ENCODE data around the gene TOX3. TPM values are rescaled to one million over a fixed set of nuclear protein-coding genes. Genes with fewer than 3 reads are reported as not detected.

The TOX3 gene
- total RNA-seq, 6 donors from 2014 or later = 0.61 to 22.0 (median 4.9) TPM

DNA sequence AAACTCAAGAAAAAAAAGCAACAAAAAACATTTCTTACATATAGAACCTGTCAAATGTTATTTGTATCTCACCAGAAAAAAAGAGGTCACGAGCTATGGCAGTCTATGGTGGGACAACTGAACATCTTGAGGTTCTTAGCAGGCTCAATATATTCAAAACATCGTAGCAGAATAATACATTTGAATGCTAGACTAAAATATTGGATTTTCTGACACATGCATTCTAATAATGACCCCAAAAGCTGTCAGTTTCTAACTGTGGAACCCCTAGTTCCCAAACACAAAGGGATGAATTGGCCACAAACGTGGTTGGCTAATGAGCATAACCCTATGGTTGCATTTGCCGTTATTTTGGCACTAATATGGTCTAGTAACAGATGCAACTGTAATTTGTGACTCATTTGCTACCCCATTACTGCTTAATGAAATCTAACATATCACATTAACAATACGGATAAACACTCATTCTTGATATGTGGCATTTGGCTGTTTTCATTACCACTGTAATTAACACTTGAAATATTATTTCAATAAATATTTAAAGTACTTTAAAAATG, 81.2 kb downstream of the TOX3 start:
- ATAC-seq (ENCODE audit: low FRiP score in 2 of 2) (no peak), DNase-seq (no peak)
- WGBS, 2 donors = 76 to 77% methylated on average over 5 of the region's 5 CpGs
- H3K36me3 ChIP-seq = no peaks in the 10 kb centered on the region
- H3K27ac ChIP-seq = no peak overlapping the region
- TF ChIP-seq POLR2AphosphoS5 (IDR thresholded peaks at IDR 0.05) (no peak), POLR2A (IDR thresholded peaks at IDR 0.05) (no peak), EP300 (IDR thresholded peaks at IDR 0.05) (no peak)
- TF ChIP-seq, protein P1, sequence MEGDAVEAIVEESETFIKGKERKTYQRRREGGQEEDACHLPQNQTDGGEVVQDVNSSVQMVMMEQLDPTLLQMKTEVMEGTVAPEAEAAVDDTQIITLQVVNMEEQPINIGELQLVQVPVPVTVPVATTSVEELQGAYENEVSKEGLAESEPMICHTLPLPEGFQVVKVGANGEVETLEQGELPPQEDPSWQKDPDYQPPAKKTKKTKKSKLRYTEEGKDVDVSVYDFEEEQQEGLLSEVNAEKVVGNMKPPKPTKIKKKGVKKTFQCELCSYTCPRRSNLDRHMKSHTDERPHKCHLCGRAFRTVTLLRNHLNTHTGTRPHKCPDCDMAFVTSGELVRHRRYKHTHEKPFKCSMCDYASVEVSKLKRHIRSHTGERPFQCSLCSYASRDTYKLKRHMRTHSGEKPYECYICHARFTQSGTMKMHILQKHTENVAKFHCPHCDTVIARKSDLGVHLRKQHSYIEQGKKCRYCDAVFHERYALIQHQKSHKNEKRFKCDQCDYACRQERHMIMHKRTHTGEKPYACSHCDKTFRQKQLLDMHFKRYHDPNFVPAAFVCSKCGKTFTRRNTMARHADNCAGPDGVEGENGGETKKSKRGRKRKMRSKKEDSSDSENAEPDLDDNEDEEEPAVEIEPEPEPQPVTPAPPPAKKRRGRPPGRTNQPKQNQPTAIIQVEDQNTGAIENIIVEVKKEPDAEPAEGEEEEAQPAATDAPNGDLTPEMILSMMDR (IDR thresholded peaks at IDR 0.05) = no peak
- no peak overlapping the region for H3K4me3 ChIP-seq
- H3K4me1 ChIP-seq = no peaks in the 10 kb centered on the region
- H3K9me3 ChIP-seq = no peaks in the 10 kb centered on the region
- H3K27me3 ChIP-seq = no peaks in the 10 kb centered on the region

GRCh38 chr16:52463904-52464303, 83.0 kb downstream of the TOX3 start:
- ATAC-seq (ENCODE audit: low FRiP score in 2 of 2) (no peak), DNase-seq (no peak)
- Histone ChIP-seq H3K36me3 (no peaks in the 10 kb centered on the region), H3K4me3 (no peak overlapping the region), H3K27me3 (no peaks in the 10 kb centered on the region), H3K9me3 (no peaks in the 10 kb centered on the region), H3K27ac (no peak overlapping the region), H3K4me1 (no peaks in the 10 kb centered on the region)
- TF ChIP-seq, protein P1 (IDR thresholded peaks at IDR 0.05) = no peak
- no peak for TF ChIP-seq POLR2AphosphoS5 (IDR thresholded peaks at IDR 0.05)
- TF ChIP-seq POLR2A (IDR thresholded peaks at IDR 0.05) = no peak
- TF ChIP-seq EP300 (IDR thresholded peaks at IDR 0.05) = no peak
- WGBS, 2 donors = 90 to 91% methylated on average over 8 of the region's 8 CpGs

DNA sequence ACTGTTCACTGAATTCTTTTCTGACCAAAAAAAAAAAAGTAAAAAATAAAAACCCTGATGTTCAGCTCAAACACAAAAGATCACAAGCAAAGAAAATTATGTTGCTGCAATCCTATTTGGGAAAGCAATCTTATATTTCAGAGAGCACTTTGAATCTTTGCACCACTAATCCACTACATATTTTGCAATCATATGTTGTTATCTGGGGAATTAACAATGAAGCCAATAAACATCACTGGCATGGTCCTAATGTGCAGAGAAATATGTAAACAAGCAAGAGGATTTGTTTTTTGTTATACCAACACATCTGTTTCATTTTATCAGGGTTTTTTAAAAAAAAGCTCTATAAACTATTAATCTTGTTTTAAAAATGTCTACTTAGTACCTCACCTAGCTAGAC, 84.1 kb downstream of the TOX3 start:
- TF ChIP-seq POLR2A (IDR thresholded peaks at IDR 0.05) (no peak), EP300 (IDR thresholded peaks at IDR 0.05) (no peak), POLR2AphosphoS5 (IDR thresholded peaks at IDR 0.05) (no peak)
- TF ChIP-seq, protein P1 (IDR thresholded peaks at IDR 0.05) = no peak
- Histone ChIP-seq H3K27me3 (no peaks in the 10 kb centered on the region), H3K9me3 (no peaks in the 10 kb centered on the region), H3K27ac (no peak overlapping the region), H3K36me3 (no peaks in the 10 kb centered on the region), H3K4me1 (no peaks in the 10 kb centered on the region), H3K4me3 (no peak overlapping the region)
- no peak for ATAC-seq (ENCODE audit: low FRiP score in 2 of 2)
- DNase-seq = no peak

DNA sequence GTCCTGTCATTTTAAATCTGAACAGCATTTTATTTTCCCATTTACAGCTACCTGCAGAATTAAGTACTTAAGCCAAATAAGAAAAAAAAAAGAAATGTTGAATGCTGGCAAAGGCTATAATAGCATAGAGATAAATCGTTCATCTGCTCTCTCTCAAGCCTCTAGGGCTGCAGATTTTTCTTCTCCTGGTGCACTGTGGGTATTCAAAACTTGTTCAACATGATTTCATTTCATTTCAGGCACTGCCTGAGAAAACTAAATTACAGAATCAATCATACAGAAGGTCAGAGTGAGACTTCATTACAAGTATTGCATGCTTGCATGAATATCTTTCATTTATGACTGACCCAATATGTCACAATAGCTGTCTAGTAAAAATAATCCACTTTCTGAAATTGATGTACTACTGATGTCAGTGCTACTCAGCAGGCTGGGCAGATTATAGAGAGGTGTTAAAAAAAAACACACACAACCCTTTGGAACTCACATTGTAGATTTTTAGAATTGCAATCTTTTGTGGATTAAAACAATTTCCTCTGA, 86.2 kb downstream of the TOX3 start:
- Histone ChIP-seq H3K27ac (no peak overlapping the region), H3K27me3 (no peaks in the 10 kb centered on the region), H3K36me3 (no peaks in the 10 kb centered on the region), H3K9me3 (no peaks in the 10 kb centered on the region), H3K4me3 (no peak overlapping the region), H3K4me1 (no peaks in the 10 kb centered on the region)
- WGBS, 2 donors = 32 to 34% methylated on average over 1 of the region's 1 CpG
- TF ChIP-seq POLR2A (IDR thresholded peaks at IDR 0.05) (no peak), EP300 (IDR thresholded peaks at IDR 0.05) (no peak)
- TF ChIP-seq, protein P1 (IDR thresholded peaks at IDR 0.05) = no peak
- ATAC-seq (ENCODE audit: low FRiP score in 2 of 2) = no peak
- no peak for DNase-seq

DNA sequence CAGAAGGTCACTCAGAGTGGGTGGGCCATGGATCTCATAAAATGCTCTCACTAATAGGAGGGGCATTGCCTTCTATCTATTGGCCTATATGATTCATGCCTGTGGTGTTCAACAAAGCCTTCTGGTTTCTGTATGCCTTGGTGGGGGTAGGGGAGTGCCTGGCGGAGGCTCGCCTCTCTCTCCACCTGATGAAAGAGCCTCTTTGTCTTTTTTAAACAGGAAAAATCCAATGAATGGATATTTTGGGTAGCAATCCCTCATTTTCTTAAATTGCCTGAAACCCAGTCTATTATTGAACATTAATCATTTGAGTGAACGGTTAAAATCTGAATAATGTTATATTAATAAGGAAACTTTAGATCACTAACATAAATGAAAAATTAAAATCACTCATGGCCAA, 90.6 kb downstream of the TOX3 start:
- Histone ChIP-seq H3K27ac (no peak overlapping the region), H3K4me1 (no peaks in the 10 kb centered on the region), H3K36me3 (no peaks in the 10 kb centered on the region), H3K4me3 (no peak overlapping the region), H3K27me3 (no peaks in the 10 kb centered on the region), H3K9me3 (peaks cover 0 to 2% (median 0%) of the 10 kb centered on the region in 4 donors)
- 82 to 92% methylated on average over 3 of the region's 3 CpGs for WGBS, 2 donors
- ATAC-seq (ENCODE audit: low FRiP score in 2 of 2) (no peak), DNase-seq (no peak)
- TF ChIP-seq, protein P1 (IDR thresholded peaks at IDR 0.05) = no peak
- TF ChIP-seq POLR2AphosphoS5 (IDR thresholded peaks at IDR 0.05) (no peak), POLR2A (IDR thresholded peaks at IDR 0.05) (no peak), EP300 (IDR thresholded peaks at IDR 0.05) (no peak)

Measured in upper lobe of left lung (tissue), 6 donors.